ENCODE measurements around the gene NHSL1. TPM values are rescaled to one million over a fixed set of nuclear protein-coding genes. Genes with fewer than 3 reads are reported as not detected.

NHSL1 gene
- total RNA-seq, 2 donors from 2014 or later: 16.3 to 17.5 TPM

- no peaks in the 10 kb centered on the region for H3K36me3 ChIP-seq (ENCODE audit: control insufficient read depth, insufficient read depth, low read length)
- peaks cover 32% of the 10 kb centered on the region for H3K4me1 Mint-ChIP-seq
- H3K9ac ChIP-seq (ENCODE audit: extremely low read depth, low read length, poor library complexity, severe bottlenecking): no peak overlapping the region
- H3K27me3 ChIP-seq (ENCODE audit: control insufficient read depth, insufficient read depth, low read length, poor library complexity, severe bottlenecking): no peaks in the 10 kb centered on the region
- H3K27ac ChIP-seq (ENCODE audit: low read depth, low read length): no peak overlapping the region
- no peaks in the 10 kb centered on the region for H3K9me3 ChIP-seq (ENCODE audit: control insufficient read depth, low read length)
- no peak overlapping the region for H3K4me3 ChIP-seq (ENCODE audit: low read length)
- peaks cover 4% of the 10 kb centered on the region for H3K27me3 Mint-ChIP-seq (ENCODE audit: insufficient read depth)
- H3K9me3 Mint-ChIP-seq: no peaks in the 10 kb centered on the region
- no peaks in the 10 kb centered on the region for H3K36me3 Mint-ChIP-seq (ENCODE audit: low read depth)
- TF ChIP-seq, protein P1, sequence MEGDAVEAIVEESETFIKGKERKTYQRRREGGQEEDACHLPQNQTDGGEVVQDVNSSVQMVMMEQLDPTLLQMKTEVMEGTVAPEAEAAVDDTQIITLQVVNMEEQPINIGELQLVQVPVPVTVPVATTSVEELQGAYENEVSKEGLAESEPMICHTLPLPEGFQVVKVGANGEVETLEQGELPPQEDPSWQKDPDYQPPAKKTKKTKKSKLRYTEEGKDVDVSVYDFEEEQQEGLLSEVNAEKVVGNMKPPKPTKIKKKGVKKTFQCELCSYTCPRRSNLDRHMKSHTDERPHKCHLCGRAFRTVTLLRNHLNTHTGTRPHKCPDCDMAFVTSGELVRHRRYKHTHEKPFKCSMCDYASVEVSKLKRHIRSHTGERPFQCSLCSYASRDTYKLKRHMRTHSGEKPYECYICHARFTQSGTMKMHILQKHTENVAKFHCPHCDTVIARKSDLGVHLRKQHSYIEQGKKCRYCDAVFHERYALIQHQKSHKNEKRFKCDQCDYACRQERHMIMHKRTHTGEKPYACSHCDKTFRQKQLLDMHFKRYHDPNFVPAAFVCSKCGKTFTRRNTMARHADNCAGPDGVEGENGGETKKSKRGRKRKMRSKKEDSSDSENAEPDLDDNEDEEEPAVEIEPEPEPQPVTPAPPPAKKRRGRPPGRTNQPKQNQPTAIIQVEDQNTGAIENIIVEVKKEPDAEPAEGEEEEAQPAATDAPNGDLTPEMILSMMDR (conservative IDR thresholded peaks at IDR 0.05): peak; percentile 44
- H3K27ac Mint-ChIP-seq: no peak overlapping the region
- no peak for DNase-seq
- WGBS, 2 experiments (ENCODE audit: insufficient coverage in 1 of 2, insufficient read length in 1 of 2): 87 to 94% methylated on average over 8 of the region's 8 CpGs
- no peak overlapping the region for H3K4me3 Mint-ChIP-seq
- H3K4me1 ChIP-seq (ENCODE audit: control insufficient read depth, insufficient read depth, low read length): peaks cover 4% of the 10 kb centered on the region
These were observed 111.5 kb downstream of the NHSL1 start for GRCh38 chr6:138387577-138388368.

- H3K4me1 Mint-ChIP-seq: peaks cover 37% of the 10 kb centered on the region
These were observed 112.4 kb downstream of the NHSL1 start for GRCh38 chr6:138386897-138387296.

GRCh38 chr6:138383776-138384175 is 115.5 kb downstream of the NHSL1 start:
- H3K4me1 ChIP-seq (ENCODE audit: control insufficient read depth, insufficient read depth, low read length): peaks cover 6% of the 10 kb centered on the region
- no peak overlapping the region for H3K27ac Mint-ChIP-seq
- no peaks in the 10 kb centered on the region for H3K36me3 Mint-ChIP-seq (ENCODE audit: low read depth)
- H3K9me3 ChIP-seq (ENCODE audit: control insufficient read depth, low read length): no peaks in the 10 kb centered on the region
- no peaks in the 10 kb centered on the region for H3K27me3 ChIP-seq (ENCODE audit: control insufficient read depth, insufficient read depth, low read length, poor library complexity, severe bottlenecking)
- no peak for DNase-seq
- no peak overlapping the region for H3K4me3 Mint-ChIP-seq
- H3K27ac ChIP-seq (ENCODE audit: low read depth, low read length): no peak overlapping the region
- WGBS, 2 experiments (ENCODE audit: insufficient coverage in 1 of 2, insufficient read length in 1 of 2): 84 to 90% methylated on average over 3 of the region's 3 CpGs
- no peaks in the 10 kb centered on the region for H3K36me3 ChIP-seq (ENCODE audit: control insufficient read depth, insufficient read depth, low read length)
- H3K4me1 Mint-ChIP-seq: peaks cover 34% of the 10 kb centered on the region
- H3K9me3 Mint-ChIP-seq: no peaks in the 10 kb centered on the region
- no peak overlapping the region for H3K4me3 ChIP-seq (ENCODE audit: low read length)
- H3K9ac ChIP-seq (ENCODE audit: extremely low read depth, low read length, poor library complexity, severe bottlenecking): no peak overlapping the region
- H3K27me3 Mint-ChIP-seq (ENCODE audit: insufficient read depth): no peaks in the 10 kb centered on the region
- TF ChIP-seq, protein P1 (conservative IDR thresholded peaks at IDR 0.05): no peak

More at GRCh38 chr6:138386897-138387296, 112.4 kb downstream of the NHSL1 start:
- Mint-ChIP-seq H3K9me3 (no peaks in the 10 kb centered on the region), H3K27me3 (ENCODE audit: insufficient read depth) (peaks cover 4% of the 10 kb centered on the region), H3K27ac (no peak overlapping the region), H3K4me3 (no peak overlapping the region), H3K36me3 (ENCODE audit: low read depth) (no peaks in the 10 kb centered on the region)
- H3K27me3 ChIP-seq (ENCODE audit: control insufficient read depth, insufficient read depth, low read length, poor library complexity, severe bottlenecking): no peaks in the 10 kb centered on the region
- TF ChIP-seq, protein P1 (conservative IDR thresholded peaks at IDR 0.05): no peak
- H3K36me3 ChIP-seq (ENCODE audit: control insufficient read depth, insufficient read depth, low read length): no peaks in the 10 kb centered on the region
- H3K9me3 ChIP-seq (ENCODE audit: control insufficient read depth, low read length): no peaks in the 10 kb centered on the region
- H3K27ac ChIP-seq (ENCODE audit: low read depth, low read length): no peak overlapping the region
- 85 to 93% methylated on average over 2 to 3 of the region's 3 CpGs for WGBS, 2 experiments (ENCODE audit: insufficient coverage in 1 of 2, insufficient read length in 1 of 2)
- DNase-seq: no peak
- H3K4me3 ChIP-seq (ENCODE audit: low read length): no peak overlapping the region
- no peak overlapping the region for H3K9ac ChIP-seq (ENCODE audit: extremely low read depth, low read length, poor library complexity, severe bottlenecking)
- peaks cover 6% of the 10 kb centered on the region for H3K4me1 ChIP-seq (ENCODE audit: control insufficient read depth, insufficient read depth, low read length)
